ENCODE data around the gene CCDC197.

The CCDC197 gene

GRCh38 chr14:94011795-94012194, 14.7 kb downstream of the CCDC197 start:
- Histone ChIP-seq H3K4me3 (ENCODE audit: low read depth, low read length) (no peak overlapping the region), H3K36me3 (ENCODE audit: control insufficient read depth in 2 of 2, insufficient read depth in 1 of 2, low read length in 2 of 2) (no peaks in the 10 kb centered on the region), H3K9me3 (ENCODE audit: control insufficient read depth, insufficient read depth, low read depth, low read length) (no peaks in the 10 kb centered on the region), H3K27ac (ENCODE audit: extremely low read depth, low read depth, low read length) (no peak overlapping the region), H3K4me1 (ENCODE audit: control insufficient read depth, insufficient read depth, low read length) (peaks cover 3% of the 10 kb centered on the region; the same call in 1 of the 2 replicates)
- ChIA-PET POLR2A (interaction anchor here (1.4 kb wide), 1 partner anchor 15 kb away, joined by 4 read pairs; the partner anchor contains the start of gene CCDC197), CTCF (interaction anchor here (1.8 kb wide), 1 partner anchor 72 kb away, joined by 11 read pairs; no protein-coding TSS in a partner anchor)
- TF ChIP-seq ZNF394 (tag by site-specific recombination; IDR thresholded peaks at IDR 0.05; ENCODE audit: borderline replicate concordance) = no peak
- TF ChIP-seq ZNF202 (tag by site-specific recombination; IDR thresholded peaks at IDR 0.05; ENCODE audit: borderline replicate concordance) = no peak
- TF ChIP-seq ZNF660 (tag by site-specific recombination; IDR thresholded peaks at IDR 0.05) = no peak
- peak; percentile 54 for TF ChIP-seq ZBTB20 (tag by site-specific recombination; IDR thresholded peaks at IDR 0.05)
- TF ChIP-seq ZNF10 (tag by site-specific recombination; IDR thresholded peaks at IDR 0.05) = no peak
- TF ChIP-seq GLIS2 (tag by site-specific recombination; IDR thresholded peaks at IDR 0.05) = no peak
- peak; percentile 81 for TF ChIP-seq PRDM10 (tag by site-specific recombination; IDR thresholded peaks at IDR 0.05)

GRCh38 chr14:94014382-94014781, 17.3 kb downstream of the CCDC197 start:
- ChIA-PET CTCF (interaction anchor here (1.1 to 1.9 kb wide), 3 partner anchors 13 to 75 kb away, joined by 6 to 7 read pairs (median 6); no protein-coding TSS in a partner anchor), POLR2A (no interaction called here)
- Histone ChIP-seq H3K36me3 (ENCODE audit: control insufficient read depth in 2 of 2, insufficient read depth in 1 of 2, low read length in 2 of 2) (no peaks in the 10 kb centered on the region), H3K27ac (ENCODE audit: extremely low read depth, low read depth, low read length) (no peak overlapping the region), H3K9me3 (ENCODE audit: control insufficient read depth, insufficient read depth, low read depth, low read length) (no peaks in the 10 kb centered on the region), H3K4me3 (ENCODE audit: low read depth, low read length) (no peak overlapping the region), H3K4me1 (ENCODE audit: control insufficient read depth, insufficient read depth, low read length) (peaks cover 3% of the 10 kb centered on the region; the same call in 1 of the 2 replicates)
- TF ChIP-seq SP7 (tag by site-specific recombination; IDR thresholded peaks at IDR 0.05) (0 out of 2 replicates have a peak, but pooled peaks have one; percentile 27), ZNF223 (tag by site-specific recombination; IDR thresholded peaks at IDR 0.05) (no peak)

GRCh38 chr14:94015223-94015622, 18.1 kb downstream of the CCDC197 start:
- CTCF ChIA-PET = interaction anchor here (0.6 to 1.9 kb wide), 5 partner anchors 12 to 202 kb away, joined by 3 to 6 read pairs (median 3); no protein-coding TSS in a partner anchor
- POLR2A ChIA-PET = no interaction called here
- no peaks in the 10 kb centered on the region for H3K9me3 ChIP-seq (ENCODE audit: control insufficient read depth, insufficient read depth, low read depth, low read length)
- H3K27ac ChIP-seq (ENCODE audit: extremely low read depth, low read depth, low read length) = no peak overlapping the region
- no peak overlapping the region for H3K4me3 ChIP-seq (ENCODE audit: low read depth, low read length)
- H3K36me3 ChIP-seq (ENCODE audit: control insufficient read depth in 2 of 2, insufficient read depth in 1 of 2, low read length in 2 of 2) = no peaks in the 10 kb centered on the region
- H3K4me1 ChIP-seq (ENCODE audit: control insufficient read depth, insufficient read depth, low read length) = peaks cover 3% of the 10 kb centered on the region; the same call in 1 of the 2 replicates
- TF ChIP-seq PRDM10 (tag by site-specific recombination; IDR thresholded peaks at IDR 0.05) = no peak
- TF ChIP-seq ZNF560 (tag by site-specific recombination; IDR thresholded peaks at IDR 0.05; ENCODE audit: borderline replicate concordance) = no peak
- TF ChIP-seq ZBTB26 (tag by site-specific recombination; optimal IDR thresholded peaks at IDR 0.05) = no peak
- TF ChIP-seq GLI2 (tag by site-specific recombination; IDR thresholded peaks at IDR 0.05; ENCODE audit: borderline replicate concordance, low read depth) = no peak
- no peak for TF ChIP-seq ZNF768 (tag by site-specific recombination; IDR thresholded peaks at IDR 0.05)
- TF ChIP-seq ZNF157 (tag by site-specific recombination; IDR thresholded peaks at IDR 0.05) = no peak
- TF ChIP-seq TSHZ1 (tag by site-specific recombination; IDR thresholded peaks at IDR 0.05; ENCODE audit: borderline replicate concordance) = no peak
- no peak for TF ChIP-seq YY1 (tag by site-specific recombination; IDR thresholded peaks at IDR 0.05)
- no peak for TF ChIP-seq ZNF23 (tag by site-specific recombination; IDR thresholded peaks at IDR 0.05; ENCODE audit: borderline replicate concordance)
- TF ChIP-seq PRDM1 (tag by site-specific recombination; IDR thresholded peaks at IDR 0.05) = no peak
- TF ChIP-seq ZSCAN16 (tag by site-specific recombination; IDR thresholded peaks at IDR 0.05) = no peak
